ENCODE measurements around the gene CHCHD6.

Gene CHCHD6

GRCh38 chr3:126987129-126987528, 283.1 kb downstream of the CHCHD6 start:
- no peak overlapping the region for H3K4me2 ChIP-seq
- H3K36me3 ChIP-seq: peaks cover 21% of the 10 kb centered on the region; the same call in 1 of the 2 replicates
- H3K27me3 ChIP-seq: peaks cover 30% of the 10 kb centered on the region
- H3K4me3 ChIP-seq: no peak overlapping the region
- H3K9ac ChIP-seq: no peak overlapping the region
- TF ChIP-seq Cebpa-rat (IDR thresholded peaks at IDR 0.05): no peak
- H3K9me3 ChIP-seq: no peaks in the 10 kb centered on the region
- peaks cover 33% of the 10 kb centered on the region for H3K4me1 ChIP-seq
- H3K27ac ChIP-seq: no peak overlapping the region
- peaks cover 88% of the 10 kb centered on the region for H4K20me1 ChIP-seq

GRCh38 chr3:126987596-126987995, 283.6 kb downstream of the CHCHD6 start:
- Histone ChIP-seq H3K9me3 (no peaks in the 10 kb centered on the region), H3K4me3 (no peak overlapping the region), H3K36me3 (peaks cover 21% of the 10 kb centered on the region; the same call in 1 of the 2 replicates), H3K4me2 (no peak overlapping the region), H3K27ac (no peak overlapping the region), H3K9ac (no peak overlapping the region), H4K20me1 (peaks cover 93% of the 10 kb centered on the region), H3K4me1 (peaks cover 33% of the 10 kb centered on the region), H3K27me3 (peaks cover 25% of the 10 kb centered on the region)
- TF ChIP-seq Cebpa-rat (IDR thresholded peaks at IDR 0.05): no peak

- Histone ChIP-seq H3K27me3 (peaks cover 20% of the 10 kb centered on the region), H3K4me1 (peaks cover 39% of the 10 kb centered on the region), H3K9ac (no peak overlapping the region), H3K9me3 (no peaks in the 10 kb centered on the region), H3K27ac (no peak overlapping the region), H3K36me3 (peaks cover 21% of the 10 kb centered on the region; the same call in 1 of the 2 replicates), H3K4me2 (no peak overlapping the region), H3K4me3 (no peak overlapping the region), H4K20me1 (peaks cover 100% of the 10 kb centered on the region)
- TF ChIP-seq Cebpa-rat (IDR thresholded peaks at IDR 0.05): no peak
Observed at GRCh38 chr3:126988451-126989021, 284.5 kb downstream of the CHCHD6 start.

- H3K4me2 ChIP-seq: no peak overlapping the region
- H3K36me3 ChIP-seq: peaks cover 21% of the 10 kb centered on the region; the same call in 1 of the 2 replicates
- no peak overlapping the region for H3K9ac ChIP-seq
- H3K4me3 ChIP-seq: no peak overlapping the region
- H3K27me3 ChIP-seq: peaks cover 11% of the 10 kb centered on the region
- TF ChIP-seq Cebpa-rat (IDR thresholded peaks at IDR 0.05): no peak
- H3K9me3 ChIP-seq: no peaks in the 10 kb centered on the region
- peaks cover 39% of the 10 kb centered on the region for H3K4me1 ChIP-seq
- H4K20me1 ChIP-seq: peaks cover 100% of the 10 kb centered on the region
- no peak overlapping the region for H3K27ac ChIP-seq
Observed at GRCh38 chr3:126989316-126990023, 285.4 kb downstream of the CHCHD6 start.

GRCh38 chr3:126990024-126990700, 286.1 kb downstream of the CHCHD6 start:
- Histone ChIP-seq H3K9me3 (no peaks in the 10 kb centered on the region), H3K9ac (no peak overlapping the region), H3K4me3 (no peak overlapping the region), H3K27ac (no peak overlapping the region), H3K27me3 (peaks cover 4% of the 10 kb centered on the region), H3K36me3 (peaks cover 21% of the 10 kb centered on the region; the same call in 1 of the 2 replicates), H4K20me1 (peaks cover 100% of the 10 kb centered on the region), H3K4me2 (no peak overlapping the region), H3K4me1 (peaks cover 45% of the 10 kb centered on the region)
- no peak for TF ChIP-seq Cebpa-rat (IDR thresholded peaks at IDR 0.05)

GRCh38 chr3:126990890-126991289, 286.9 kb downstream of the CHCHD6 start:
- no peak for TF ChIP-seq Cebpa-rat (IDR thresholded peaks at IDR 0.05)
- Histone ChIP-seq H3K36me3 (peaks cover 21% of the 10 kb centered on the region; the same call in 1 of the 2 replicates), H3K9me3 (no peaks in the 10 kb centered on the region), H4K20me1 (peaks cover 100% of the 10 kb centered on the region), H3K9ac (no peak overlapping the region), H3K27ac (no peak overlapping the region), H3K27me3 (peaks cover 3% of the 10 kb centered on the region), H3K4me3 (no peak overlapping the region), H3K4me1 (peaks cover 52% of the 10 kb centered on the region), H3K4me2 (no peak overlapping the region)

- no peak for TF ChIP-seq Cebpa-rat (IDR thresholded peaks at IDR 0.05)
- Histone ChIP-seq H3K9me3 (no peaks in the 10 kb centered on the region), H3K27ac (no peak overlapping the region), H3K4me1 (peaks cover 59% of the 10 kb centered on the region), H3K36me3 (peaks cover 21% of the 10 kb centered on the region; the same call in 1 of the 2 replicates), H3K4me2 (no peak overlapping the region; the same call in none of the 2 replicates), H4K20me1 (peaks cover 100% of the 10 kb centered on the region), H3K4me3 (no peak overlapping the region), H3K27me3 (no peaks in the 10 kb centered on the region), H3K9ac (no peak overlapping the region)
Observed at GRCh38 chr3:126991366-126992200, 287.5 kb downstream of the CHCHD6 start.

- no peak for TF ChIP-seq Cebpa-rat (IDR thresholded peaks at IDR 0.05)
- Histone ChIP-seq H3K9ac (no peak overlapping the region), H3K27ac (no peak overlapping the region), H3K9me3 (no peaks in the 10 kb centered on the region), H3K27me3 (no peaks in the 10 kb centered on the region), H3K4me1 (peaks cover 66% of the 10 kb centered on the region), H3K4me2 (peak overlapping the region; percentile 91; the same call in 1 of the 2 replicates), H3K4me3 (no peak overlapping the region), H4K20me1 (peaks cover 100% of the 10 kb centered on the region), H3K36me3 (peaks cover 21% of the 10 kb centered on the region; the same call in 1 of the 2 replicates)
Observed at GRCh38 chr3:126992216-126992615, 288.2 kb downstream of the CHCHD6 start.

GRCh38 chr3:126992776-126993175, 288.7 kb downstream of the CHCHD6 start:
- H4K20me1 ChIP-seq: peaks cover 100% of the 10 kb centered on the region
- no peak overlapping the region for H3K9ac ChIP-seq
- TF ChIP-seq Cebpa-rat (IDR thresholded peaks at IDR 0.05): no peak
- H3K27me3 ChIP-seq: no peaks in the 10 kb centered on the region
- 0 out of 2 replicates have a peak overlapping the region, but pooled peaks have one; percentile 0 for H3K27ac ChIP-seq
- peaks cover 71% of the 10 kb centered on the region for H3K4me1 ChIP-seq
- no peak overlapping the region for H3K4me3 ChIP-seq
- H3K4me2 ChIP-seq: peak overlapping the region; percentile 91
- peaks cover 21% of the 10 kb centered on the region; the same call in 1 of the 2 replicates for H3K36me3 ChIP-seq
- H3K9me3 ChIP-seq: no peaks in the 10 kb centered on the region
